K562 (cell line): ENCODE results near the gene GATM. TPM values are rescaled to one million over a fixed set of nuclear protein-coding genes. Genes with fewer than 3 reads are reported as not detected.

Experiments
- CEBPZ ChIP-seq: fragments of 150-350 bp; IDR thresholded peaks from 2 replicates; pipeline ENCODE4 v1.6.1; 2014; ENCODE audit warnings: low read depth, mild to moderate bottlenecking, low read length, borderline replicate concordance
- ELK1 ChIP-seq: sonication (generic); formaldehyde crosslinking; IDR thresholded peaks from 2 replicates; pipeline ENCODE4 v1.8.1; 2022; ENCODE audit warnings: missing genetic modification reagents
- STAT5B ChIP-seq: fragments of 250-450 bp; sonication (Bioruptor Pico); IDR thresholded peaks from 2 replicates; pipeline ENCODE4 v1.8.0; 2021; ENCODE audit warnings: mild to moderate bottlenecking, inconsistent platforms
- ZBTB8A ChIP-seq: fragments of 450-650 bp; IDR thresholded peaks from 2 replicates; pipeline ENCODE4 v1.6.1; 2018; ENCODE audit warnings: mild to moderate bottlenecking, moderate library complexity; ENCODE audit not compliant: partially characterized antibody
- ZNF444 ChIP-seq: fragments of 250-450 bp; sonication (Bioruptor Pico); IDR thresholded peaks from 2 replicates; pipeline ENCODE4 v1.4.0; 2020; ENCODE audit warnings: mild to moderate bottlenecking, moderate library complexity
- ZNF780A ChIP-seq: fragments of 250-450 bp; sonication (Bioruptor Pico); IDR thresholded peaks from 2 replicates; pipeline ENCODE4 v1.5.0; 2021; ENCODE audit warnings: mild to moderate bottlenecking
- polyA plus RNA-seq, 8 experiments: library from polyadenylated mRNA; depleted of rRNA in 4 of 8; stranded (reverse) in 5 of 8; unstranded in 3 of 8; fragments of >200 nt; fragmentation: Nextera tagmentation in 2 of 8; fragmentation: Illumina TruSeq in 1 of 8; extraction: Ambion mirVana in 2 of 8; extraction: Trizol in 1 of 8; gene quantifications; 2 replicates each; pipeline versions ENCODE4 v1.2.1 to v1.2.3, GENCODE V29; 2011 to 2014; ENCODE audit warnings: inconsistent platforms in 1 of 8, missing spikeins in 1 of 8
- total RNA-seq, 7 experiments: library from RNA; depleted of rRNA in 6 of 7; stranded (reverse); fragments of >200 nt in 6 of 7; fragmentation: Illumina TruSeq in 2 of 7; extraction: Trizol in 2 of 7; gene quantifications; 2 replicates each; pipeline versions ENCODE4 v1.2.1 to v1.2.3, GENCODE V29; 2011 to 2021; ENCODE audit warnings: low replicate concordance in 1 of 7
- TF ChIP-seq, protein P1 (sequence below): fragments of 250-450 bp; sonication (Bioruptor Pico); IDR thresholded peaks from 2 replicates; pipeline ENCODE4 v1.4.0; 2020
- TF ChIP-seq, protein P2 (sequence below): fragments of 250-450 bp; sonication (Bioruptor Pico); IDR thresholded peaks from 2 replicates; pipeline ENCODE4 v1.5.0; 2021; ENCODE audit warnings: mild to moderate bottlenecking, borderline replicate concordance
- TF ChIP-seq, protein P3 (sequence below): sonication (generic); formaldehyde crosslinking; IDR thresholded peaks from 2 replicates; pipeline ENCODE4 v1.8.0; 2023; ENCODE audit warnings: mild to moderate bottlenecking, missing genetic modification reagents
- TF ChIP-seq, protein P4 (sequence below): fragments of 450-650 bp; IDR thresholded peaks from 2 replicates; pipeline ENCODE4 v1.6.1; 2016

The GATM gene
- total and polyA plus RNA-seq, 9 of the 15 experiments (the other 6 are each of a cell fraction or from before 2014, with no cell fraction given) = 0.11 to 1.1 (median 0.65) TPM

DNA sequence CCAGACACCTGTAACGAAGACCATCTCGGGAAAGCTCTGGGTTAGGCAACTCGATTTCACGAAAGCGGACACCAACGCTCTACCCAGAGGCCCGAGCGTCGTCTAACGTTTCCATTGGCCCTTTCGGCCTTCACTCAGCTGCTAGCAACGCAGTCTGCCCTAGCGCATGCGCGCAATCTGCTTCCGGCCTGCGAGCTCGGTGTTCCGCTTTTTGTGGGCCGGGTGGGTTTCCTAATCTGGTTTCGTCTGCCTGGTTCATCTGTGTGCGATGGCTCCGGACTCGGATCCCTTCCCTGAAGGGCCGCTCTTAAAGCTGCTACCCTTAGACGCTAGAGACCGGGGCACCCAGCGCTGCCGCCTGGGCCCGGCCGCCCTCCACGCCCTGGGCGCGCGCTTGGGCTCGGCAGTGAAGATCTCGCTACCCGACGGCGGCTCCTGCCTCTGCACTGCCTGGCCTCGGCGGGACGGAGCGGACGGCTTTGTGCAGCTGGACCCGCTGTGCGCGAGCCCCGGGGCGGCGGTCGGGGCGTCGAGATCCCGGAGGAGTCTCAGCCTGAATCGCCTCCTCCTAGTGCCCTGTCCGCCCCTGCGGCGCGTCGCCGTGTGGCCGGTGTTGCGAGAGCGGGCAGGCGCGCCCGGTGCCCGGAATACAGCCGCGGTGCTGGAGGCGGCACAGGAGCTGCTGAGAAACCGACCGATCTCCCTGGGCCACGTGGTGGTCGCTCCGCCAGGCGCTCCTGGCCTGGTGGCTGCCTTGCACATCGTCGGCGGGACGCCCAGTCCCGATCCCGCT is 24.0 kb upstream of the GATM start (continued):
- TF ChIP-seq CEBPZ = no peak; the same call in 1 of the 2 replicates
- TF ChIP-seq STAT5B (CRISPR knock-in tag) = no peak
- no peak for TF ChIP-seq ZBTB8A
- TF ChIP-seq, protein P1, sequence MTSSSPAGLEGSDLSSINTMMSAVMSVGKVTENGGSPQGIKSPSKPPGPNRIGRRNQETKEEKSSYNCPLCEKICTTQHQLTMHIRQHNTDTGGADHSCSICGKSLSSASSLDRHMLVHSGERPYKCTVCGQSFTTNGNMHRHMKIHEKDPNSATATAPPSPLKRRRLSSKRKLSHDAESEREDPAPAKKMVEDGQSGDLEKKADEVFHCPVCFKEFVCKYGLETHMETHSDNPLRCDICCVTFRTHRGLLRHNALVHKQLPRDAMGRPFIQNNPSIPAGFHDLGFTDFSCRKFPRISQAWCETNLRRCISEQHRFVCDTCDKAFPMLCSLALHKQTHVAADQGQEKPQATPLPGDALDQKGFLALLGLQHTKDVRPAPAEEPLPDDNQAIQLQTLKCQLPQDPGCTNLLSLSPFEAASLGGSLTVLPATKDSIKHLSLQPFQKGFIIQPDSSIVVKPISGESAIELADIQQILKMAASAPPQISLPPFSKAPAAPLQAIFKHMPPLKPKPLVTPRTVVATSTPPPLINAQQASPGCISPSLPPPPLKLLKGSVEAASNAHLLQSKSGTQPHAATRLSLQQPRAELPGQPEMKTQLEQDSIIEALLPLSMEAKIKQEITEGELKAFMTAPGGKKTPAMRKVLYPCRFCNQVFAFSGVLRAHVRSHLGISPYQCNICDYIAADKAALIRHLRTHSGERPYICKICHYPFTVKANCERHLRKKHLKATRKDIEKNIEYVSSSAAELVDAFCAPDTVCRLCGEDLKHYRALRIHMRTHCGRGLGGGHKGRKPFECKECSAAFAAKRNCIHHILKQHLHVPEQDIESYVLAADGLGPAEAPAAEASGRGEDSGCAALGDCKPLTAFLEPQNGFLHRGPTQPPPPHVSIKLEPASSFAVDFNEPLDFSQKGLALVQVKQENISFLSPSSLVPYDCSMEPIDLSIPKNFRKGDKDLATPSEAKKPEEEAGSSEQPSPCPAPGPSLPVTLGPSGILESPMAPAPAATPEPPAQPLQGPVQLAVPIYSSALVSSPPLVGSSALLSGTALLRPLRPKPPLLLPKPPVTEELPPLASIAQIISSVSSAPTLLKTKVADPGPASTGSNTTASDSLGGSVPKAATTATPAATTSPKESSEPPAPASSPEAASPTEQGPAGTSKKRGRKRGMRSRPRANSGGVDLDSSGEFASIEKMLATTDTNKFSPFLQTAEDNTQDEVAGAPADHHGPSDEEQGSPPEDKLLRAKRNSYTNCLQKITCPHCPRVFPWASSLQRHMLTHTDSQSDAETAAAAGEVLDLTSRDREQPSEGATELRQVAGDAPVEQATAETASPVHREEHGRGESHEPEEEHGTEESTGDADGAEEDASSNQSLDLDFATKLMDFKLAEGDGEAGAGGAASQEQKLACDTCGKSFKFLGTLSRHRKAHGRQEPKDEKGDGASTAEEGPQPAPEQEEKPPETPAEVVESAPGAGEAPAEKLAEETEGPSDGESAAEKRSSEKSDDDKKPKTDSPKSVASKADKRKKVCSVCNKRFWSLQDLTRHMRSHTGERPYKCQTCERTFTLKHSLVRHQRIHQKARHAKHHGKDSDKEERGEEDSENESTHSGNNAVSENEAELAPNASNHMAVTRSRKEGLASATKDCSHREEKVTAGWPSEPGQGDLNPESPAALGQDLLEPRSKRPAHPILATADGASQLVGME (CRISPR knock-in tag) = no peak
- no peak for TF ChIP-seq ZNF780A (CRISPR knock-in tag)
- no peak for TF ChIP-seq ZNF444 (CRISPR knock-in tag)
- TF ChIP-seq, protein P2, sequence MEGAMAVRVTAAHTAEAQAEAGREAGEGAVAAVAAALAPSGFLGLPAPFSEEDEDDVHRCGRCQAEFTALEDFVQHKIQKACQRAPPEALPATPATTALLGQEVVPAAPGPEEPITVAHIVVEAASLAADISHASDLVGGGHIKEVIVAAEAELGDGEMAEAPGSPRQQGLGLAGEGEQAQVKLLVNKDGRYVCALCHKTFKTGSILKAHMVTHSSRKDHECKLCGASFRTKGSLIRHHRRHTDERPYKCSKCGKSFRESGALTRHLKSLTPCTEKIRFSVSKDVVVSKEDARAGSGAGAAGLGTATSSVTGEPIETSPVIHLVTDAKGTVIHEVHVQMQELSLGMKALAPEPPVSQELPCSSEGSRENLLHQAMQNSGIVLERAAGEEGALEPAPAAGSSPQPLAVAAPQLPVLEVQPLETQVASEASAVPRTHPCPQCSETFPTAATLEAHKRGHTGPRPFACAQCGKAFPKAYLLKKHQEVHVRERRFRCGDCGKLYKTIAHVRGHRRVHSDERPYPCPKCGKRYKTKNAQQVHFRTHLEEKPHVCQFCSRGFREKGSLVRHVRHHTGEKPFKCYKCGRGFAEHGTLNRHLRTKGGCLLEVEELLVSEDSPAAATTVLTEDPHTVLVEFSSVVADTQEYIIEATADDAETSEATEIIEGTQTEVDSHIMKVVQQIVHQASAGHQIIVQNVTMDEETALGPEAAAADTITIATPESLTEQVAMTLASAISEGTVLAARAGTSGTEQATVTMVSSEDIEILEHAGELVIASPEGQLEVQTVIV (CRISPR knock-in tag) = no peak
- TF ChIP-seq ELK1 (CRISPR knock-in tag) = no peak; the same call in 1 of the 2 replicates
- TF ChIP-seq, protein P3, sequence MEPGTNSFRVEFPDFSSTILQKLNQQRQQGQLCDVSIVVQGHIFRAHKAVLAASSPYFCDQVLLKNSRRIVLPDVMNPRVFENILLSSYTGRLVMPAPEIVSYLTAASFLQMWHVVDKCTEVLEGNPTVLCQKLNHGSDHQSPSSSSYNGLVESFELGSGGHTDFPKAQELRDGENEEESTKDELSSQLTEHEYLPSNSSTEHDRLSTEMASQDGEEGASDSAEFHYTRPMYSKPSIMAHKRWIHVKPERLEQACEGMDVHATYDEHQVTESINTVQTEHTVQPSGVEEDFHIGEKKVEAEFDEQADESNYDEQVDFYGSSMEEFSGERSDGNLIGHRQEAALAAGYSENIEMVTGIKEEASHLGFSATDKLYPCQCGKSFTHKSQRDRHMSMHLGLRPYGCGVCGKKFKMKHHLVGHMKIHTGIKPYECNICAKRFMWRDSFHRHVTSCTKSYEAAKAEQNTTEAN (CRISPR knock-in tag) = no peak
- TF ChIP-seq, protein P4, sequence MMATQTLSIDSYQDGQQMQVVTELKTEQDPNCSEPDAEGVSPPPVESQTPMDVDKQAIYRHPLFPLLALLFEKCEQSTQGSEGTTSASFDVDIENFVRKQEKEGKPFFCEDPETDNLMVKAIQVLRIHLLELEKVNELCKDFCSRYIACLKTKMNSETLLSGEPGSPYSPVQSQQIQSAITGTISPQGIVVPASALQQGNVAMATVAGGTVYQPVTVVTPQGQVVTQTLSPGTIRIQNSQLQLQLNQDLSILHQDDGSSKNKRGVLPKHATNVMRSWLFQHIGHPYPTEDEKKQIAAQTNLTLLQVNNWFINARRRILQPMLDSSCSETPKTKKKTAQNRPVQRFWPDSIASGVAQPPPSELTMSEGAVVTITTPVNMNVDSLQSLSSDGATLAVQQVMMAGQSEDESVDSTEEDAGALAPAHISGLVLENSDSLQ = peak; percentile 99
